Tibial artery (tissue), 4 donors: ENCODE data around the gene RREB1.
A peak's percentile ranks its signal among the peaks of the same experiment; 100 is the strongest.

ENCODE experiments used
- DNase-seq, 2 donors: peaks; one replicate each; pipeline ENCODE4 v3.0.0-alpha.2; 2019
- H3K27ac ChIP-seq, 2 donors: fragments of 200-600 bp; sonication (generic) in 1 of 2; 1 replicate in 1 of 2; 2 replicates in 1 of 2; pipeline ENCODE4 v1.5.1; 2018 to 2019; ENCODE audit warnings: mild to moderate bottlenecking in 1 of 2
- H3K27me3 ChIP-seq, 2 donors: fragments of 200-600 bp; sonication (generic) in 1 of 2; one replicate each; pipeline versions ENCODE4 v1.5.1 to v1.6.0; 2016 to 2019
- H3K36me3 ChIP-seq, 3 donors: fragments of 200-600 bp; sonication (generic) in 2 of 3; one replicate each; pipeline ENCODE4 v1.5.1; 2016 to 2019; ENCODE audit warnings: mild to moderate bottlenecking in 2 of 3
- H3K4me1 ChIP-seq, 4 donors: fragments of 200-600 bp; sonication (generic) in 2 of 4; 1 replicate in 3 of 4; 2 replicates in 1 of 4; pipeline ENCODE4 v1.5.1; 2016 to 2019
- H3K4me3 ChIP-seq, 2 donors: fragments of 200-600 bp; sonication (generic) in 1 of 2; 1 replicate in 1 of 2; 2 replicates in 1 of 2; pipeline ENCODE4 v1.5.1; 2018 to 2019; ENCODE audit warnings: mild to moderate bottlenecking in 2 of 2
- H3K9me3 ChIP-seq, 3 donors: fragments of 200-600 bp; sonication (generic) in 1 of 3; one replicate each; pipeline ENCODE4 v1.5.1; 2016 to 2019
- intact Hi-C: fragments of 100-400 bp; cut with DNase I; formaldehyde crosslinking; loops from one replicate; pipeline ENCODE4 v1.15.0; 2023; ENCODE audit warnings: low total_unique reads
- TF ChIP-seq, protein P1 (sequence below), 2 experiments: fragments of 200-600 bp in 1 of 2; fragments of 450-650 bp in 1 of 2; IDR thresholded peaks; one replicate each; pipeline ENCODE4 v1.5.1; 2017 to 2019; ENCODE audit warnings: antibody characterized with exemption in 2 of 2, mild to moderate bottlenecking in 1 of 2, moderate library complexity in 1 of 2

Gene RREB1

DNA sequence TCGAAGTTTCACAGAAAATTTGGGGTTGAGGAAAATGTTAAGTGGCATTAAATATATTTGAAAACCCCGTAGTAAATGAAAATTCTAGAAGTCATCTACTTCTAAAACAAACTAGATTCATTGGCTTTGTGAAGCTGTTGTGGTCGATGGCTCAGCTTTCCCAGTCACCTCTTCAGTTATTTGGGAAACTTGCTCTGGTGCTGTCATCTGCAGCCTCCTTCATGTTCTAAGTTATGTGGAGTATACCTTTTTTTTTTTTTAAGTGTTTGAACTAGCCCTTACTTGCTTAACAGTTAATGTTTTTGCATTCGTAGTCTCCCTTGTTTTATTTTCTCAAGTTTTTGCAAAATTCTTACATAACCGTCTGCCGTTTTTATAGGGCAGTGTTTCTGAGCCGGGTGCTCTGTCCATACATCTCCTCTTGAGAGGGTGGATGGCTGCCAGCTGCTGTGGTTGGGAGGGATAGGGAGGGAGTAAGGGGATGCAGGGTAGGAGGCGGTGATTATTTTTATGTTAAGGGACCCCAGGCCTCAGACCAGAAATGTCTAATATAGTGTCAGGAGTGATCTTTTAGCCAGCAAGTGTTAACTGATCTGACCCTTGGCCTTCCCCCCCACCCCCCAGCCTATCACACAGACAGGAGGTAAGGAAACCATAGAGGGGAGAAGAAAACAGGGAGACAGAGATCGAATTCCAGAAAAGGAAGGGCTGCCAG is 7.1 kb downstream of the RREB1 start:
- peaks cover 0 to 52% (median 34%) of the 10 kb centered on the region in 4 donors for H3K4me1 ChIP-seq
- no peaks in the 10 kb centered on the region for H3K36me3 ChIP-seq
- no peaks in the 10 kb centered on the region for H3K9me3 ChIP-seq
- no peak overlapping the region for H3K4me3 ChIP-seq
- TF ChIP-seq, protein P1, sequence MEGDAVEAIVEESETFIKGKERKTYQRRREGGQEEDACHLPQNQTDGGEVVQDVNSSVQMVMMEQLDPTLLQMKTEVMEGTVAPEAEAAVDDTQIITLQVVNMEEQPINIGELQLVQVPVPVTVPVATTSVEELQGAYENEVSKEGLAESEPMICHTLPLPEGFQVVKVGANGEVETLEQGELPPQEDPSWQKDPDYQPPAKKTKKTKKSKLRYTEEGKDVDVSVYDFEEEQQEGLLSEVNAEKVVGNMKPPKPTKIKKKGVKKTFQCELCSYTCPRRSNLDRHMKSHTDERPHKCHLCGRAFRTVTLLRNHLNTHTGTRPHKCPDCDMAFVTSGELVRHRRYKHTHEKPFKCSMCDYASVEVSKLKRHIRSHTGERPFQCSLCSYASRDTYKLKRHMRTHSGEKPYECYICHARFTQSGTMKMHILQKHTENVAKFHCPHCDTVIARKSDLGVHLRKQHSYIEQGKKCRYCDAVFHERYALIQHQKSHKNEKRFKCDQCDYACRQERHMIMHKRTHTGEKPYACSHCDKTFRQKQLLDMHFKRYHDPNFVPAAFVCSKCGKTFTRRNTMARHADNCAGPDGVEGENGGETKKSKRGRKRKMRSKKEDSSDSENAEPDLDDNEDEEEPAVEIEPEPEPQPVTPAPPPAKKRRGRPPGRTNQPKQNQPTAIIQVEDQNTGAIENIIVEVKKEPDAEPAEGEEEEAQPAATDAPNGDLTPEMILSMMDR (IDR thresholded peaks at IDR 0.05) = no peak
- no peaks in the 10 kb centered on the region for H3K27me3 ChIP-seq
- peak overlapping the region in 1 of 2 donors; percentile 61 for H3K27ac ChIP-seq
- intact Hi-C loops = loop anchor here (10.0 kb wide), 1 partner anchor 120 kb away; no protein-coding TSS in a partner anchor
- DNase-seq = no peak

DNA sequence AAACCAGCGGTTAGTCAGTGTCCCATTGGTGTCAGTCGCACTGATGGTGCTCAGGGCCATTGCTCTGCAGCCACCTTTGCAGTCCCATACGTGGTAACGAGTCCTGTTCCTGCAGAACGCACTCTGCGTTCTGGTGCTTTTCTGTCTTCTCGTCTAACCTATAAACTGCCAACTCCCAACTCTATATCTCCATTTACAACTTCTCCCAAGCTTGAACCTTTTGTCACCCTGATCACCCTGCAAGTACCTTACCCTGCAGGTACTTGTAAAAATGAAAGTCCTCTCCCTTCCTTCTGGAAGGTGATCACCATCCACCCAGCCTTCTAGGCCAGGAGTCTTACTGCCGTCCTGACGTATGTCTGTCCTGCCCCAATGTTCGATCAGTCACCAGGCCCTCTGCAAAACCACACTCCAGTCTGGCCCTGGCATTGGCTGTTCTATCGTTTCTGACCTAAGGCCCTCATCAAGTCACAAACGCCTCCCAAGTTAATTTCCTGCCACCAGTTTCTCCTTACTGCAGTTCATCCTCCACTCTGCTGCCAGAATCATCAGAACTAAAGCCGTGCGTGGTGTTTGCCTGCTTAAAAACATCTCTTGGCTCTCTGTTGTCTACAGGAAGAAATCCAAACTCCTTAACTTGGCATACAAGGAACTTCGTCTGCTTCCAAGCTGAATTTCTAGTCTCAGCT is 7.9 kb downstream of the RREB1 start:
- Histone ChIP-seq H3K4me3 (no peak overlapping the region), H3K36me3 (no peaks in the 10 kb centered on the region), H3K9me3 (no peaks in the 10 kb centered on the region), H3K4me1 (peaks cover 0 to 44% (median 30%) of the 10 kb centered on the region in 4 donors), H3K27me3 (no peaks in the 10 kb centered on the region), H3K27ac (peak overlapping the region; percentile 33 to 61)
- TF ChIP-seq, protein P1 (IDR thresholded peaks at IDR 0.05) = no peak
- intact Hi-C loops = loop anchor here (10.0 kb wide), 1 partner anchor 119 kb away; no protein-coding TSS in a partner anchor
- DNase-seq = no peak

DNA sequence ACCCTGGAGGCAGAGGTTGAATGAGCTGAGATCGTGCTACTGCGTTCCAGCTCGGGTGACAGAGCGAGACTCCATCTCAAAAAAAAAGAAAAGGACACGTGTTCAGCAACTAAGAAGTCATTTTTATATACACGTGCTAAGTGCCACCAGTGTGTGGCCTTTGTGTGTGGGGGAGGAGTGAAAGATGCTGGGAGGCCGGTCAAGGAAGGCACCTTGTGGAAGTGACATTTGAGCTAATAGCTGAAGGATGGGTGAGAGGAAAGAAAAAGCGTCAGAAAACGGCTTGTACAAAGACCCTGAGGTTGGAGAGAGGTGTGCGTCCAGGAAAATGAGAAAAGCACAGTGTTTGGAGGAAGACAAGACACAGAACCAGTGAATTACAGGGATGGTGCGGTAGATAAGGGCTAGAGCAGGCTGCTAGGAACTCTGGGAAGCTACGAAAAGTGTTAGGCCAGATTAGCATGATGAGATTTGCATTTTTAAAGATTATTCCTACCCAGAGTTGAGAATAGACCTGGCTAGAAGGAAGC is 11.6 kb downstream of the RREB1 start:
- TF ChIP-seq, protein P1 (IDR thresholded peaks at IDR 0.05) = no peak
- no peak overlapping the region for H3K4me3 ChIP-seq
- peaks cover 0 to 29% (median 25%) of the 10 kb centered on the region in 4 donors for H3K4me1 ChIP-seq
- H3K36me3 ChIP-seq = no peaks in the 10 kb centered on the region
- H3K9me3 ChIP-seq = no peaks in the 10 kb centered on the region
- DNase-seq = no peak
- H3K27me3 ChIP-seq = no peaks in the 10 kb centered on the region
- intact Hi-C loops = loop anchor here (10.0 kb wide), 1 partner anchor 115 kb away; no protein-coding TSS in a partner anchor
- H3K27ac ChIP-seq = no peak overlapping the region

DNA sequence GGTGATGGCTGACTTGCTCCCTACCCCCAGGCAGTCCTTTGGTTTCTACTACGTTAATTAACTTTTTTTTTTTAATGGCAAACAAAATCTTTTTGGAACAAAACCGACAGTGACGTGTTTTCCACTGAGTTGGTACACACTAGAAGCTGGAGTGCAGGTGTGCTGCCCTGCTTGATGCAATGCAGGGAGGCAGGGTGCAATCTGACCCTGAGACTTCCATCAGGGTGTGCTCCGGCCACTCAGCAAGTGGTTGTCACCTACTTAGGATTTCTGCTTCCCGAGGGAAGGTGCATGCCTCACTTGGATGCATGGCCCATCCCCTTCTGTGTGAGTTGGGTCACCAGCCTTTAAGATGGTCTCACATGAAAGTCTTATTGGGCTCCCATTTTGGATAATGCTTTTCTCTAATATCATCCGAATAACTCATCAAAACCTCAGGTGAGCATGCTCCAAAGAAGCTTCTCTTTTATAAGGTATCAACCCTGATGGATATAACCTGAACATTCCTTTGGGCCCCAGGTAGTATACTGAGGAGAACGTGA is 14.0 kb downstream of the RREB1 start:
- H3K27me3 ChIP-seq = no peaks in the 10 kb centered on the region
- no peaks in the 10 kb centered on the region for H3K36me3 ChIP-seq
- intact Hi-C loops = no loop called here
- DNase-seq = no peak
- no peak overlapping the region for H3K4me3 ChIP-seq
- TF ChIP-seq, protein P1 (IDR thresholded peaks at IDR 0.05) = no peak
- H3K27ac ChIP-seq = no peak overlapping the region
- no peaks in the 10 kb centered on the region for H3K9me3 ChIP-seq
- peaks cover 0 to 21% (median 12%) of the 10 kb centered on the region in 4 donors for H3K4me1 ChIP-seq

DNA sequence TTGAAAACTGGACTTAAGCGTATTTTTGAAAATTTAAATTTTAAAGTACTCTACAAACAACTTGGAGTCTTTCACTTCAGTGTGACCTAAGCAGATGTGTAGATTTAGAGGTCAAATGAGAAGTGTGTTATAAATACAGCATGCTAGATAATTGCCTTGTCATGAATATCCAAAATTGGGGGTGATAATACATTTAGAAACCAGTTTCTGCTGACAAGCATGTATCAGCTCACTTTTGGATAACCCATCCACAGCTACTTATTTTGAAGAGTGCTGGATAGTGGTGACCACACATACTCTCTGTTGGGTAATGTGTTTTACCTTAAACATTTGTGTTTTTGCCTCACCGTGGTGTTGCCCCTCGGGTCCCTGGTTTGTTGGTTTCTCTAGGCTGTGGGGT is 14.9 kb downstream of the RREB1 start:
- H3K27ac ChIP-seq = no peak overlapping the region
- no peaks in the 10 kb centered on the region for H3K36me3 ChIP-seq
- TF ChIP-seq, protein P1 (IDR thresholded peaks at IDR 0.05) = no peak
- H3K9me3 ChIP-seq = no peaks in the 10 kb centered on the region
- intact Hi-C loops = no loop called here
- DNase-seq = no peak
- no peak overlapping the region for H3K4me3 ChIP-seq
- H3K27me3 ChIP-seq = no peaks in the 10 kb centered on the region
- H3K4me1 ChIP-seq = peaks cover 0 to 20% (median 11%) of the 10 kb centered on the region in 4 donors
